HG02943 (cell line): Measurements from ENCODE around the gene HINT3.
"Not testable (repeated sequence)": the region's sequence is repeated elsewhere in the genome, so short reads cannot be mapped to it uniquely, and the experiment has no call there.

ENCODE experiments used
- ATAC-seq: cut with Tn5 transposase; IDR thresholded peaks from one replicate; pipeline ENCODE4 v1.9.1; 2021; ENCODE audit warnings: mild to moderate bottlenecking, low read depth, moderate library complexity; ENCODE audit not compliant: unreplicated experiment

HINT3 gene

GRCh38 chr6:125956506-125957390 lies at the start of gene HINT3:
Gene HINT3, plus strand, starts transcription at chr6:125956770. Its CDS starts 208 bp downstream, at chr6:125956978.
- ATAC-seq, result peak; percentile 89

DNA sequence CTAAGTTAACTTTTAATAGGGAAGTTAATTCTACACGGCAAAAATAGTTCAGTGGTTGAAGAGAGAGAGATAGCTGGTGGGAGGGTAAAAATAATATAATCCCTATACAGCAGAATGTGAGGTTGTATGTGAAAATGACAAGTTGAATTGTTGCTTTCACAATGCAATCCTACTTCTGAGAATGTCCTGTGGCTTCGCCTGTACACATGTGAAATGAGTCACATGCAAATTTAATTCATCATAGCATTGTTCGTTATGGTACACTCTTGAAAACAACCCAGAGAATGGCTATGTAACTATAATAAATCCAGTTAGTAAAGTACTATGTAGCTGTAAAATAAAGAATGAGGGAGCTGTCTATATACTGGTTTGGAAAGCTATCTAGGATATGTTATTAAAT lies 46.0 kb upstream of the HINT3 start:
- peak; percentile 99 for ATAC-seq

DNA sequence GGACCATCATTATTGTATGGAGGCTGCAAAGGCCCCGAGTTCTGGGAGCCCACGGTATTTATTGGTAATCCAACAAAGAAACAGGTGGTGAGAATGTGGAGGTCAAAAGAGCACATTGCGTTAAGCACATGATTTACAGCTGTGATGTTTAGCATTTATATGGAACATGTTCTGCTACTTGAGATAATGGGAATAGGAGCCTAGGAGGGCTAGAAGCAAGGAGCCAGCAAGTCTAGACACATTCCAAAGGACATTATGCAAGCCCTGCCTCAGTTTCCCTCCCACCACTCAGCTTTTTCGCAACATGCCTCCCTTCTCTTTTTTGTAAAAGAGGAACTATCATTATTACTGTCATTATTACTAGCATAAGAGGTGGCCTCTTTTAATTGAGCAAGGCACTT lies 45.5 kb upstream of the HINT3 start:
- not testable (repeated sequence) for ATAC-seq

DNA sequence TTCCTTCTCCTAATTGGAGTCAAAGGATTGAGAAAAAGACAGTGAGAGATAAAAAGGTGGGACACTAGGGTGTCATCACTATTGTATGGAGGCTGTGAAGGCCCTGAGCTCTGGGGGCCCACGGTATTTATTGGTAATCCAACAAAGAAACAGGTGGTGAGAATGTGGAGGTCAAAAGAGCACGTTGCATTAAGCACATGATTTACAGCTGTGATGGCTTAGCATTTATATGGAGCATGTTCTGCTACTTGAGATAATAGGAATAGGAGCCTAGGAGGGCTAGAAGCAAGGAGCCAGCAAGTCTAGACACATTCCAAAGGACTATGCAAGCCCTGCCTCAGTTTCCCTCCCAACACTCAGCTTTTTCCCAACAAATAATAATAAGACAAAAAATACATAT lies 44.1 kb upstream of the HINT3 start:
- ATAC-seq, result not testable (repeated sequence)

GRCh38 chr6:125913145-125913544 lies 43.4 kb upstream of the HINT3 start:
- no peak for ATAC-seq

DNA sequence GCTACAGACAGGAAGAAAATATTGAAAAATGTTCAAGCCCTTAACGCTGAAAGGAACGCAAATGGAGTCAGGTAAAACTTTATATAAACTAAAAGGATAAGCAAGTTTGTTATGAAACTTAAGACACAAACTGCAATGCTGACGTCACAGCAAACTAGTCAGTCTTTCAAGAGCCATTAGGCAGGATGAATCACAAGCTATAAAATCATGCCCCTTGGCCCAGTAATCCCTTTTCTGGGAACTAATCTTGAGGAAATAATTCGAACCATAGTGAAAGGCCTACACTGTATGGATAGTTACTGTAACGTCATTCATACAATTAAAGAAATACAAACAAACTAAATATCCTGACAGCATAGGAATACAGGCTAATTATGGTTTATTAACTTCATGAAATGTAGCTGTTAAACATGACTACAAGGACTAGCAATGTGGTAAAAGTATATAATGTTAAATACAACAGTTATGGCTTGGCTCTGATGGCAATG lies 42.7 kb upstream of the HINT3 start:
- no peak for ATAC-seq

DNA sequence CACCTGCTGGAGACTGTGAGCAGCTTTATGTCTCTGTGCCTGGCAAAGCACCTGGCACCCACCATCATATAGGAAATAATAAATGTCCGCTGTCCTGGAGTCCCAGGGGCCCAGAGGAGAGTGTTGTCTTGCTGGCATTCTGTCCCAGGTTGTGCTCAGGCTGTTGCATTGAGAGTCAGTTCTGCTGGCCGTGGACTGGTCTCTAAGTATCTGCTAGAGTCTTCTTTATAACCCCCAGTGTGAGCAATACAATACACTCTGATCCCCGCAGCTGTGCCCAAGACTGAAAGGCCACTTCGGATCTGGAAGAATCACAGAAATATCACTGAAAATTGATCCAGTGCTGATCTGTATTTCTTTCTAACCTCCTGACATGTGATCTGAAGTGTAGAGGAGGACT lies 38.3 kb upstream of the HINT3 start:
- ATAC-seq, result no peak

GRCh38 chr6:125918681-125919566 lies 37.6 kb upstream of the HINT3 start:
- ATAC-seq, result peak; percentile 96

DNA sequence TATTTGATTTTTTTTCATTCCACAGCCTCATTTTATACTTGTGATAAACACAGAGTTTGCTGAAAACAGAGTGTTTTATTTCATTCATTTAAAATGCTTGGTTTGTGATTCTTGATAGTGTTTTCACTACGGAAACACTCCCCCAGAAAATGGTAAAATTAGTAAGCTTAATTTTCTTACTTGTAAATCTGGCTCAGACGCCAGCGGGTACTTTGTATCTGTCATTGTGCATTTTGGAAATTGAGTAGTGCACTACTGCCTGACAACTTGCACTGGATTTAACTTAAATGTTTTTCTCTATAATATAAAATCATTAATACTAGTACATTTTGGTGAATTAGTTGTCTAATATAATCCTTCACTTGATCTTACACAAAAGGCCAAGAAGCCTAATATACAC lies 37.0 kb upstream of the HINT3 start:
- no peak for ATAC-seq

DNA sequence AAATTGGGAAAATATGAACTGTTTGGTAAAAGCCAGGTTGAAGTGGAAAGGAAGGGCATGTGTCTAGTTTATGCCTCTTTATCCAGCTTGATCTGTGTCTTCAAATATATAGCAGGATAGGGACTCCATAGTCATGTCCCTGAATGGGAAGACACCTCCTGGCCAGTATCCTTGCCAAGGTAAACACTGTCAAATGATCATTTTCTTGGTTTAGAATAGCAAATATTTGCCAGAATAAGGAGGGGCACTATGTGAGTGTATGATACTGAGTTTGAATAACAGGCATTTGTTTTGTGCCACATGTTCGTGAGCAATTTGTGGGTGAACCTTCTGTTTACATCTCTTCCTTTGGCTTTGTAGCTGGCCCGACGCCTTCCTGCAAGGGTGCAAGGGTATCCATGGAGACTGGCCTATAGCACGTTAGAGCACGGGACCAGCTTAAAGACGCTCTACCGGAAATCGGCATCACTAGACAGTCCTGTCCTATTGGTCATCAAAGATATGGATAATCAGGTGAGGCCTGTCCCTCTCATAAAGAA lies 34.2 kb upstream of the HINT3 start:
- no peak for ATAC-seq

- no peak for ATAC-seq
These were observed 33.1 kb upstream of the HINT3 start for GRCh38 chr6:125923366-125923877.

DNA sequence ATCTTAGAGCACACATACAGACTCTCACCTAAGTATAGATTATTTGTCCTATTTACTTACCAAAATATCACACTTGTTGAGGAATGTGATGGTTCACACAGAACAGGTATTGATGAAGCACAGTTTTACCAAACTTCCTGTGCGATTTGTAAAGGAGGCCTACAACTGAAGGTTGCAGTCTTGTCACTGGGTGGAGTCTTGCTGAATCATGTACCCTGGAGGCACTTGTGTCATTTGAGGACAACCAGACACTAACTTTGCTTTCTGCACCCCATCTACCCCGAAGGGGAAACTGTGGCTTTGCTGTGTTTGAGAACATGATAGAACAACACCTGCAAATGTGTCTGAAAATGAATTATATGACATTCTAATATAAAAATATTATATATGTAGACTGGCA lies 32.4 kb upstream of the HINT3 start:
- no peak for ATAC-seq

DNA sequence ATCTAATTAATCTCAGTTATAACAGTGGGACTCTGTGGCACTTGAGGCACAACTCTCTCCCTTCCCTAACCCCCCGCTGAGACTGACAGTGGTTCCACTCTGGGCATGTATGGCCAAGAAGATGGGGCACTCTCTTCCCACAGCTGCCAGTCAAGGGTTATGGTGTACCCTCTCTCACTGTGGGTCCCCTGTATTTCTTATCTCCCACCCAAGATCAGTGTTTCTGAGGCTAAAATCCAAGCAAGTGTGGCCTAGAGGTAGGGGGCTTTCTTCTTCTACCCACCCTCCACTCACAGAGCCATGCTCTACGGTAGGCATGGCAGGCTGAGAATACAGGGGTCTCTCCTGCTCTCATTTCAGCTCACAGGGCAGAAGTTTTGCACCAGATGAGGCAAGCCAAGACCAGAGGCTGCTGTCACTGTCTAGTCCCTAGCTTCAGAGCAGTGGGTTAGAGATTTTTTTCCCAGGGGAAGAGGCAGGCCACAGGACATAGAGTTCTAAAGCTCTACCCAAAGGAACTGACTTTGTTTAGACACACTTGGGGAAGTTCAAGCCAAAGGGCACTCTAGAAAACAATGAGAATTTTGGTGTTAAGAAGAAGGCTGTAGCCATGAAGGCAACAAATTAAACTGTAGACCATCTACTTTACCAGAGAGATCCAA lies 31.7 kb upstream of the HINT3 start:
- ATAC-seq, result no peak

GRCh38 chr6:125926711-125927110 lies 29.9 kb upstream of the HINT3 start:
- no peak for ATAC-seq

DNA sequence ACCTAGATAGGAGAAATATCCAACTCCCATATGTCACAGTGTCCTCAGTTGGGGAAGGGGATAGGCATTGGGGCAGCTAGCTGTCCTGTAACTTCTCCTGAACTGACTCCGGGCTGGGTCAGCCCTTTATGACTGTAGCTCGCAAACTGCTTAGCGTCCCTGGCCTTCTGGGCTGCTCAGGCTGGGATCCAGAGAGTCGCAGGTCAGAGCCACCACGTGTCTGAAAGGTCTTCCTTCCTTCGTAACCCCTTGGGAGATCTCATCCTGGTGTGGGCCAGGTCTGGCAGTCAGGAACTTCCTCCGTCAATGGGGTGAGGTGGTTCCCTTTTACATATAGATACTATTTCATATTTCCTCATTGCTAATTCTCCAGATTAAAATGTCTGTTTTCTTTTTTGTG lies 28.8 kb upstream of the HINT3 start:
- no peak for ATAC-seq

- ATAC-seq, result no peak
These were observed 25.7 kb upstream of the HINT3 start for GRCh38 chr6:125930765-125931418.

- no peak for ATAC-seq
These were observed 24.7 kb upstream of the HINT3 start for GRCh38 chr6:125931733-125932450.

- no peak for ATAC-seq
These were observed 24.1 kb upstream of the HINT3 start for GRCh38 chr6:125932451-125932795.

DNA sequence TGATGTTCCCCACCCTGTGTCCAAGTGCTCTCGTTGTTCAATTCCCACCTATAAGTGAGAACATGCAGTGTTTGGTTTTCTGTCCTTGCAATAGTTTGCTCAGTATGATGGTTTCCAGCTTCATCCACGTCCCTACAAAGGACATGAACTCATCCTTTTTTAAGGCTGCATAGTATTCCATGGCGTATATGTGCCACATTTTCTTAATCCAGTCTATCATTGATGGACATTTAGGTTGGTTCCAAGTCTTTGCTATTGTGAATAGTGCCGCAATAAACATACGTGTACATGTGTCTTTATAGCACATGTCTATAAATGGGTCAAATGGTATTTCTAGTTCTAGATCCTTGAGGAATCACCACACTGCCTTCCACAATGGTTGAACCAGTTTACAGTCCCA lies 21.1 kb upstream of the HINT3 start:
- not testable (repeated sequence) for ATAC-seq
